SU-DHL-6 (cell line): ENCODE results near the gene COG5.

Source experiments
- H2AFZ ChIP-seq: fragments of 200-600 bp; sonication (generic); 2 replicates; pipeline ENCODE4 v1.6.1; 2014; ENCODE audit warnings: low read depth, mild to moderate bottlenecking, moderate library complexity, mixed read lengths, antibody characterized with exemption, low read length; ENCODE audit not compliant: severe bottlenecking
- H3F3A ChIP-seq: fragments of 200-600 bp; shearing (Covaris generic); 2 replicates; pipeline ENCODE4 v1.6.0; 2016; ENCODE audit warnings: antibody characterized with exemption, mild to moderate bottlenecking; ENCODE audit not compliant: insufficient read depth
- H3K27ac ChIP-seq: fragments of 200-600 bp; sonication (generic); 2 replicates; pipeline ENCODE4 v1.5.1; 2016; ENCODE audit warnings: low read depth, mild to moderate bottlenecking, low read length, moderate library complexity, mixed read lengths
- H3K27me3 ChIP-seq: fragments of 200-600 bp; sonication (generic), shearing (Covaris generic); 2 replicates; pipeline ENCODE4 v1.6.0; 2014; ENCODE audit warnings: mild to moderate bottlenecking, low read length
- H3K36me3 ChIP-seq: fragments of 200-600 bp; sonication (generic); 2 replicates; pipeline ENCODE4 v1.6.1; 2014; ENCODE audit warnings: mild to moderate bottlenecking, low read length, mixed read lengths
- H3K4me2 ChIP-seq: fragments of 300-600, 200-600 bp; shearing (Covaris generic), sonication (generic); 2 replicates; pipeline ENCODE4 v1.6.0; 2014; ENCODE audit warnings: low read length, low read depth, mild to moderate bottlenecking; ENCODE audit not compliant: poor library complexity, severe bottlenecking
- H3K4me3 ChIP-seq: fragments of 200-600 bp; sonication (generic); 2 replicates; pipeline ENCODE4 v1.5.1; 2014; ENCODE audit warnings: antibody characterized with exemption, low read length, mild to moderate bottlenecking, mixed read lengths; ENCODE audit not compliant: insufficient read depth, poor library complexity, severe bottlenecking
- H3K79me2 ChIP-seq: fragments of 200-600 bp; sonication (generic); 2 replicates; pipeline ENCODE4 v1.6.1; 2014; ENCODE audit warnings: mild to moderate bottlenecking, low read length, moderate library complexity; ENCODE audit not compliant: insufficient read depth
- H3K9ac ChIP-seq: fragments of 200-600 bp; sonication (generic); 2 replicates; pipeline ENCODE4 v1.7.0; 2014; ENCODE audit warnings: mild to moderate bottlenecking, low read length
- H3K9me2 ChIP-seq: fragments of 200-600 bp; sonication (generic); replicated peaks from 2 replicates; pipeline ENCODE4 v1.6.1; 2014; ENCODE audit warnings: low read length; ENCODE audit not compliant: insufficient read depth
- H3K9me3 ChIP-seq: fragments of 200-600 bp; sonication (generic); 2 replicates; pipeline ENCODE4 v1.6.1; 2014; ENCODE audit warnings: low read length, mixed read lengths; ENCODE audit not compliant: insufficient read depth
- H4K20me1 ChIP-seq: fragments of 200-600 bp; sonication (generic); 2 replicates; pipeline ENCODE4 v1.6.1; 2014; ENCODE audit warnings: low read depth, mild to moderate bottlenecking, antibody characterized with exemption, low read length, moderate library complexity, mixed read lengths
- CTCF ChIP-seq: fragments of 200-600 bp; sonication (generic); IDR thresholded peaks from one replicate; pipeline ENCODE4 v1.5.1; 2017; ENCODE audit warnings: antibody characterized with exemption, mild to moderate bottlenecking, low read length, moderate library complexity; ENCODE audit not compliant: insufficient read depth, poor library complexity, severe bottlenecking
- EZH2phosphoT487 ChIP-seq: fragments of 200-600 bp; sonication (generic), shearing (Covaris generic); conservative IDR thresholded peaks from 2 replicates; pipeline ENCODE4 v1.6.1; 2018; ENCODE audit warnings: mild to moderate bottlenecking, antibody characterized with exemption, low read length, moderate library complexity, mixed read lengths

The COG5 gene

GRCh38 chr7:107187774-107188173, 375.9 kb downstream of the COG5 start:
- Histone ChIP-seq H3K9me3 (no peaks in the 10 kb centered on the region), H3F3A (no peaks in the 10 kb centered on the region), H3K4me2 (no peak overlapping the region), H3K27ac (no peak overlapping the region), H2AFZ (no peak overlapping the region), H3K4me3 (no peak overlapping the region), H4K20me1 (no peaks in the 10 kb centered on the region), H3K27me3 (no peaks in the 10 kb centered on the region), H3K79me2 (no peaks in the 10 kb centered on the region), H3K36me3 (peaks cover 14% of the 10 kb centered on the region; the same call in 1 of the 2 replicates), H3K9me2 (no peaks in the 10 kb centered on the region), H3K9ac (no peak overlapping the region)
- TF ChIP-seq CTCF (no peak), EZH2phosphoT487 (no peak)

- H2AFZ ChIP-seq: no peak overlapping the region
- no peak overlapping the region for H3K27ac ChIP-seq
- no peaks in the 10 kb centered on the region for H3K27me3 ChIP-seq
- H4K20me1 ChIP-seq: no peaks in the 10 kb centered on the region
- no peaks in the 10 kb centered on the region for H3K9me2 ChIP-seq
- TF ChIP-seq EZH2phosphoT487 (no peak), CTCF (no peak)
- H3K4me3 ChIP-seq: no peak overlapping the region
- H3K9ac ChIP-seq: no peak overlapping the region
- no peaks in the 10 kb centered on the region for H3K9me3 ChIP-seq
- H3K4me2 ChIP-seq: no peak overlapping the region
- H3K36me3 ChIP-seq: peaks cover 17% of the 10 kb centered on the region; the same call in 1 of the 2 replicates
- H3K79me2 ChIP-seq: no peaks in the 10 kb centered on the region
- H3F3A ChIP-seq: no peaks in the 10 kb centered on the region
Measured at GRCh38 chr7:107186240-107186639, 377.5 kb downstream of the COG5 start.

- no peak overlapping the region for H3K4me3 ChIP-seq
- H3K9me3 ChIP-seq: no peaks in the 10 kb centered on the region
- H3K9ac ChIP-seq: no peak overlapping the region
- H3K27ac ChIP-seq: no peak overlapping the region
- peaks cover 17% of the 10 kb centered on the region; the same call in 1 of the 2 replicates for H3K36me3 ChIP-seq
- H3K27me3 ChIP-seq: no peaks in the 10 kb centered on the region
- H2AFZ ChIP-seq: no peak overlapping the region
- no peaks in the 10 kb centered on the region for H4K20me1 ChIP-seq
- H3K9me2 ChIP-seq: no peaks in the 10 kb centered on the region
- no peaks in the 10 kb centered on the region for H3K79me2 ChIP-seq
- TF ChIP-seq EZH2phosphoT487 (no peak), CTCF (no peak)
- H3F3A ChIP-seq: no peaks in the 10 kb centered on the region
- H3K4me2 ChIP-seq: no peak overlapping the region
Measured at GRCh38 chr7:107185716-107186115, 378.0 kb downstream of the COG5 start.
